MM.1S (cell line): ENCODE data around the gene IMMP2L.

Experiments used
- DNase-seq: peaks from one replicate; pipeline ENCODE4 v3.0.0-alpha.2; 2015
- H2AFZ ChIP-seq: fragments of 300-600 bp; sonication (generic); 2 replicates; pipeline ENCODE4 v1.6.0; 2016; ENCODE audit warnings: antibody characterized with exemption, low read length
- H3F3A ChIP-seq: fragments of 300-600 bp; sonication (generic); 2 replicates; pipeline ENCODE4 v1.6.1; 2016; ENCODE audit warnings: mild to moderate bottlenecking, antibody characterized with exemption, low read length, moderate library complexity, mixed read lengths; ENCODE audit not compliant: insufficient read depth
- H3K27ac ChIP-seq: fragments of 300-600 bp; sonication (generic); 2 replicates; pipeline ENCODE4 v1.5.1; 2016; ENCODE audit warnings: mild to moderate bottlenecking, low read length
- H3K27me3 ChIP-seq: fragments of 300-600 bp; sonication (generic); replicated peaks from 2 replicates; pipeline ENCODE4 v1.6.0; 2016; ENCODE audit warnings: low read length; ENCODE audit not compliant: insufficient read depth
- H3K36me3 ChIP-seq: fragments of 300-600 bp; sonication (generic); replicated peaks from 2 replicates; pipeline ENCODE4 v1.6.1; 2016; ENCODE audit warnings: mild to moderate bottlenecking, low read length, mixed read lengths; ENCODE audit not compliant: insufficient read depth
- H3K4me1 ChIP-seq: fragments of 300-600 bp; sonication (generic); 2 replicates; pipeline ENCODE4 v1.6.1; 2016; ENCODE audit warnings: low read length, mixed read lengths
- H3K4me2 ChIP-seq: fragments of 300-600 bp; sonication (generic); 2 replicates; pipeline ENCODE4 v1.6.0; 2016; ENCODE audit warnings: low read depth, low read length
- H3K4me3 ChIP-seq: fragments of 300-600 bp; sonication (generic); 2 replicates; pipeline ENCODE4 v1.5.1; 2016; ENCODE audit warnings: low read length, mixed read lengths
- H3K79me2 ChIP-seq: fragments of 300-600 bp; sonication (generic); 2 replicates; pipeline ENCODE4 v1.6.1; 2016; ENCODE audit warnings: mixed run types, low read length, mixed read lengths
- H3K9ac ChIP-seq: fragments of 300-600 bp; sonication (generic); 2 replicates; pipeline ENCODE4 v1.6.1; 2016; ENCODE audit warnings: low read length, mixed read lengths
- H3K9me2 ChIP-seq: fragments of 300-600 bp; sonication (generic); replicated peaks from 2 replicates; pipeline ENCODE4 v1.6.1; 2016; ENCODE audit warnings: mild to moderate bottlenecking, low read length, mixed read lengths; ENCODE audit not compliant: insufficient read depth
- H3K9me3 ChIP-seq: fragments of 300-600 bp; sonication (generic); replicated peaks from 2 replicates; pipeline ENCODE4 v1.6.1; 2016; ENCODE audit warnings: mild to moderate bottlenecking, low read length, mixed read lengths; ENCODE audit not compliant: insufficient read depth
- H4K20me1 ChIP-seq: fragments of 300-600 bp; sonication (generic); 2 replicates; pipeline ENCODE4 v1.6.1; 2016; ENCODE audit warnings: mild to moderate bottlenecking, low read length, moderate library complexity, mixed read lengths; ENCODE audit not compliant: insufficient read depth
- EZH2 ChIP-seq: fragments of 300-600 bp; sonication (generic); optimal IDR thresholded peaks from 2 replicates; pipeline ENCODE3; 2017; ENCODE audit warnings: low read depth, mild to moderate bottlenecking, antibody characterized with exemption, low read length, mixed read lengths
- EZH2phosphoT487 ChIP-seq: fragments of 300-600 bp; sonication (generic); IDR thresholded peaks from 2 replicates; pipeline ENCODE4 v1.6.1; 2018; ENCODE audit warnings: antibody characterized with exemption, low read length
- TF ChIP-seq, protein P1 (sequence below): fragments of 300-600 bp; sonication (generic); IDR thresholded peaks from 2 replicates; pipeline ENCODE4 v1.5.1; 2016; ENCODE audit warnings: antibody characterized with exemption, low read length, mixed read lengths

IMMP2L gene

DNA sequence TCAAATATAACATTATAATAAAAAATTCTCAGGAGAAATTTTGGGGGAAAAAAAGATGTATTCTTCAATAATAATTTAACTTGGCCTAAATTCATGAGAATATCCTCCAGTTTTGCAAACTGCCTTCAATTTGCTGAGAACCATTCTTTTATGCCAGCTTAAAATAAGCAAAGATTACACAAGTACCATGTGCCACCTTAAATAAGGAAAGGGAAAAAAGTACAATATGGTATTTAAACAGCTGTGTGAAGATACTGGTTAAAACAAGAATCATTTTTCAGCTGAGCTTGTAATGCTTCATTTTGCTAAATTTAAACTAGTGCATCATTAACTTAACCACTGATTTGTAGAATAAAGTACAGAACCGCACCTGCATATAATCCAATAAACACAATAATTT, 253.6 kb downstream of the IMMP2L start:
- Histone ChIP-seq H4K20me1 (no peaks in the 10 kb centered on the region), H3K4me1 (no peaks in the 10 kb centered on the region), H3K9me2 (no peaks in the 10 kb centered on the region), H3K4me3 (no peak overlapping the region), H2AFZ (no peak overlapping the region), H3K27me3 (no peaks in the 10 kb centered on the region), H3F3A (no peaks in the 10 kb centered on the region), H3K4me2 (no peak overlapping the region), H3K79me2 (no peaks in the 10 kb centered on the region), H3K36me3 (no peaks in the 10 kb centered on the region), H3K27ac (no peak overlapping the region), H3K9ac (no peak overlapping the region), H3K9me3 (no peaks in the 10 kb centered on the region)
- TF ChIP-seq, protein P1, sequence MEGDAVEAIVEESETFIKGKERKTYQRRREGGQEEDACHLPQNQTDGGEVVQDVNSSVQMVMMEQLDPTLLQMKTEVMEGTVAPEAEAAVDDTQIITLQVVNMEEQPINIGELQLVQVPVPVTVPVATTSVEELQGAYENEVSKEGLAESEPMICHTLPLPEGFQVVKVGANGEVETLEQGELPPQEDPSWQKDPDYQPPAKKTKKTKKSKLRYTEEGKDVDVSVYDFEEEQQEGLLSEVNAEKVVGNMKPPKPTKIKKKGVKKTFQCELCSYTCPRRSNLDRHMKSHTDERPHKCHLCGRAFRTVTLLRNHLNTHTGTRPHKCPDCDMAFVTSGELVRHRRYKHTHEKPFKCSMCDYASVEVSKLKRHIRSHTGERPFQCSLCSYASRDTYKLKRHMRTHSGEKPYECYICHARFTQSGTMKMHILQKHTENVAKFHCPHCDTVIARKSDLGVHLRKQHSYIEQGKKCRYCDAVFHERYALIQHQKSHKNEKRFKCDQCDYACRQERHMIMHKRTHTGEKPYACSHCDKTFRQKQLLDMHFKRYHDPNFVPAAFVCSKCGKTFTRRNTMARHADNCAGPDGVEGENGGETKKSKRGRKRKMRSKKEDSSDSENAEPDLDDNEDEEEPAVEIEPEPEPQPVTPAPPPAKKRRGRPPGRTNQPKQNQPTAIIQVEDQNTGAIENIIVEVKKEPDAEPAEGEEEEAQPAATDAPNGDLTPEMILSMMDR, result no peak
- TF ChIP-seq EZH2phosphoT487, result no peak
- no peak for TF ChIP-seq EZH2
- no peak for DNase-seq

GRCh38 chr7:111301891-111302290, 260.4 kb downstream of the IMMP2L start:
- Histone ChIP-seq H3K4me1 (no peaks in the 10 kb centered on the region), H3K27me3 (no peaks in the 10 kb centered on the region), H3F3A (no peaks in the 10 kb centered on the region), H3K9ac (no peak overlapping the region), H3K36me3 (no peaks in the 10 kb centered on the region), H3K4me2 (no peak overlapping the region), H4K20me1 (no peaks in the 10 kb centered on the region), H3K4me3 (no peak overlapping the region), H2AFZ (no peak overlapping the region), H3K79me2 (no peaks in the 10 kb centered on the region), H3K9me3 (no peaks in the 10 kb centered on the region), H3K27ac (no peak overlapping the region), H3K9me2 (no peaks in the 10 kb centered on the region)
- TF ChIP-seq EZH2, result no peak
- TF ChIP-seq EZH2phosphoT487, result no peak
- TF ChIP-seq, protein P1, result no peak
- no peak for DNase-seq

DNA sequence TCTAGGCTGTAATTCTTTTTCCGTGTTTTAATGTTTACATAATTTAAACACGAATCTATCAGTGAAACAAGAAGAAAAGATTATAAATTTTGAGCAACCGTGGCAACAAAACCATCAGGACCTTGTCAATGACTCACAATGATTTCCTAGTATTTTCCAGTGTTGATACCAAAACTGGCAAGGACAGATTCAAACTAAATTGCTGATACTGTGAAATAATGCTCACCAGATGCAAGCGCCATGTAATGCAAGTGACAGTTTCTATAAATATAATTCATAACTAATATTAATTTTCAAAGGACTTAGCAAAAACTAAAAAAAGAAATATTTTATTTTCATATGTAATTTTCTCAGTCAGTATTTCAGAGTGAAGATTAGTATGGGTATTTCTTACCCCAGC, 267.8 kb downstream of the IMMP2L start:
- H2AFZ ChIP-seq, result no peak overlapping the region
- no peak overlapping the region for H3K9ac ChIP-seq
- no peaks in the 10 kb centered on the region for H4K20me1 ChIP-seq
- H3K27ac ChIP-seq, result no peak overlapping the region
- H3K4me1 ChIP-seq, result no peaks in the 10 kb centered on the region
- TF ChIP-seq EZH2phosphoT487, result no peak
- TF ChIP-seq, protein P1, result no peak
- TF ChIP-seq EZH2, result no peak
- H3K36me3 ChIP-seq, result no peaks in the 10 kb centered on the region
- no peaks in the 10 kb centered on the region for H3F3A ChIP-seq
- DNase-seq, result no peak
- no peaks in the 10 kb centered on the region for H3K79me2 ChIP-seq
- H3K9me2 ChIP-seq, result no peaks in the 10 kb centered on the region
- H3K4me3 ChIP-seq, result no peak overlapping the region
- no peak overlapping the region for H3K4me2 ChIP-seq
- H3K9me3 ChIP-seq, result no peaks in the 10 kb centered on the region
- H3K27me3 ChIP-seq, result no peaks in the 10 kb centered on the region

DNA sequence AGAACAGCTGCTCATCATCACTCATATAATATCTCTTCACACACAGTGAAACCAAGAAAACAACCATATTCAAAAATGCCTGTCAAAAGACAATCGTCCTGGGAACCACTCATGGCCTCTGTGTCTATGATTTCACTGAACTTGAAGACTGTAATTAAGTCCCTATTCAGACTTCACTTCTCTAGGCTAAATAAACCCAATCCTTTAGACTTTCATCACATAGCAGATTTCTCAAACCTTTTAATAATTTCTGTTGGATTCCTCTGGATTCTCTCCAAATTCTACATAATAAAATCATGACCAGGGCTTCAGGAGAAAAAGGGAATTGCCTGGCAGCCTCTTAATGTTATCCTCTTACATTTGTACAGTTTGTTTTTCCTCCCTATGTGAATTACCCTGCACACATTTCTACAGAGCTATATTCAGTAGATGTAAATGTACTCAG, 270.2 kb downstream of the IMMP2L start:
- no peak overlapping the region for H3K4me2 ChIP-seq
- no peak overlapping the region for H3K9ac ChIP-seq
- no peaks in the 10 kb centered on the region for H3F3A ChIP-seq
- H3K4me3 ChIP-seq, result no peak overlapping the region
- TF ChIP-seq, protein P1, result no peak
- no peak for TF ChIP-seq EZH2phosphoT487
- TF ChIP-seq EZH2, result no peak
- no peaks in the 10 kb centered on the region for H3K9me2 ChIP-seq
- no peaks in the 10 kb centered on the region for H3K4me1 ChIP-seq
- no peaks in the 10 kb centered on the region for H3K9me3 ChIP-seq
- DNase-seq, result no peak
- no peak overlapping the region for H3K27ac ChIP-seq
- no peaks in the 10 kb centered on the region for H3K27me3 ChIP-seq
- no peaks in the 10 kb centered on the region for H3K36me3 ChIP-seq
- H4K20me1 ChIP-seq, result no peaks in the 10 kb centered on the region
- H2AFZ ChIP-seq, result no peak overlapping the region
- H3K79me2 ChIP-seq, result no peaks in the 10 kb centered on the region
